GM06990 (cell line): ENCODE results near the gene CLDND2.

Source experiments
- DNase-seq: peaks from one replicate; pipeline ENCODE4 v3.0.0-alpha.2; 2011; ENCODE audit not compliant: insufficient read length; ENCODE audit errors: extremely low read depth
- H3K27me3 ChIP-seq: replicated peaks from 2 replicates; pipeline ENCODE4 v1.6.0; 2011; ENCODE audit warnings: low read length; ENCODE audit not compliant: control insufficient read depth, insufficient read depth
- H3K36me3 ChIP-seq: 2 replicates; pipeline ENCODE4 v1.5.1; 2011; ENCODE audit warnings: low read length; ENCODE audit not compliant: control insufficient read depth, insufficient read depth
- H3K4me3 ChIP-seq: replicated peaks from 2 replicates; pipeline ENCODE4 v1.5.1; 2011; ENCODE audit warnings: low read depth, mild to moderate bottlenecking, control low read depth, low read length
- TF ChIP-seq, protein P1 (sequence below): IDR thresholded peaks from 2 replicates; pipeline ENCODE4 v1.5.1; 2011; ENCODE audit warnings: low read length, control low read depth, mild to moderate bottlenecking, inconsistent platforms; ENCODE audit not compliant: insufficient read depth, poor library complexity, severe bottlenecking

CLDND2 gene

GRCh38 chr19:51367565-51368365, 1.0 kb downstream of the CLDND2 start:
- H3K27me3 ChIP-seq, result no peaks in the 10 kb centered on the region
- DNase-seq, result peak; percentile 99
- peak overlapping the region; percentile 89 for H3K4me3 ChIP-seq
- H3K36me3 ChIP-seq, result no peaks in the 10 kb centered on the region
- TF ChIP-seq, protein P1, sequence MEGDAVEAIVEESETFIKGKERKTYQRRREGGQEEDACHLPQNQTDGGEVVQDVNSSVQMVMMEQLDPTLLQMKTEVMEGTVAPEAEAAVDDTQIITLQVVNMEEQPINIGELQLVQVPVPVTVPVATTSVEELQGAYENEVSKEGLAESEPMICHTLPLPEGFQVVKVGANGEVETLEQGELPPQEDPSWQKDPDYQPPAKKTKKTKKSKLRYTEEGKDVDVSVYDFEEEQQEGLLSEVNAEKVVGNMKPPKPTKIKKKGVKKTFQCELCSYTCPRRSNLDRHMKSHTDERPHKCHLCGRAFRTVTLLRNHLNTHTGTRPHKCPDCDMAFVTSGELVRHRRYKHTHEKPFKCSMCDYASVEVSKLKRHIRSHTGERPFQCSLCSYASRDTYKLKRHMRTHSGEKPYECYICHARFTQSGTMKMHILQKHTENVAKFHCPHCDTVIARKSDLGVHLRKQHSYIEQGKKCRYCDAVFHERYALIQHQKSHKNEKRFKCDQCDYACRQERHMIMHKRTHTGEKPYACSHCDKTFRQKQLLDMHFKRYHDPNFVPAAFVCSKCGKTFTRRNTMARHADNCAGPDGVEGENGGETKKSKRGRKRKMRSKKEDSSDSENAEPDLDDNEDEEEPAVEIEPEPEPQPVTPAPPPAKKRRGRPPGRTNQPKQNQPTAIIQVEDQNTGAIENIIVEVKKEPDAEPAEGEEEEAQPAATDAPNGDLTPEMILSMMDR, result no peak

DNA sequence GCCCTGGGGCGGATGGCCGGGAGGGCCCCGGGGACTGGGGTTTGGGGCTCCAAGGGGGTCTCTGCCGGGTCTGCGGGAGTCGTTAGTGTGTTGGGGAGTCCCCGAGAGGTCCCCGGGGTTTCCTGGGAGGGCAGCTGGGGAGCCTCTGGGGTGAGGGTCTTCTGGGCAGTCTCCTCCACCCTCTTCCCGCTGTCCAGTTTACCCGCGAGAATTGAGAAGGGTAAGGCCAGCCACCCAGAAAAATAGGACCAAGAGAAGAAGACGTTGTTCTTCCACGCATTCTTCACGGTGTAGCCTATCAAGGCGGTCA, 1.6 kb downstream of the CLDND2 start:
- no peaks in the 10 kb centered on the region for H3K36me3 ChIP-seq
- no peak for DNase-seq
- peak overlapping the region; percentile 89 for H3K4me3 ChIP-seq
- TF ChIP-seq, protein P1, result no peak
- no peaks in the 10 kb centered on the region for H3K27me3 ChIP-seq

- H3K36me3 ChIP-seq, result no peaks in the 10 kb centered on the region
- DNase-seq, result peak; percentile 91
- no peaks in the 10 kb centered on the region for H3K27me3 ChIP-seq
- H3K4me3 ChIP-seq, result peak overlapping the region; percentile 89
- TF ChIP-seq, protein P1, result no peak
Measured at GRCh38 chr19:51366389-51367254, 2.2 kb downstream of the CLDND2 start.

GRCh38 chr19:51365965-51366388, 2.8 kb downstream of the CLDND2 start, which contains the start of gene ETFB:
Gene ETFB (minus strand): TSS chr19:51366388. CDS start chr19:51366326, 62 bp downstream.
- peak within 1 kb of the TSS; percentile 89 for H3K4me3 ChIP-seq
- DNase-seq, result no peak
- TF ChIP-seq, protein P1, result no peak
- H3K36me3 ChIP-seq, result no peaks in the 10 kb centered on the region
- no peaks in the 10 kb centered on the region for H3K27me3 ChIP-seq

GRCh38 chr19:51365211-51365964, 3.4 kb downstream of the CLDND2 start:
- peak overlapping the region; percentile 89 for H3K4me3 ChIP-seq
- no peaks in the 10 kb centered on the region for H3K36me3 ChIP-seq
- TF ChIP-seq, protein P1, result no peak
- DNase-seq, result no peak
- no peaks in the 10 kb centered on the region for H3K27me3 ChIP-seq
